Measurements from ENCODE around the gene BMP6. TPM values are rescaled to one million over a fixed set of nuclear protein-coding genes. Genes with fewer than 3 reads are reported as not detected.
A peak's percentile ranks its signal among the peaks of the same experiment; 100 is the strongest.

BMP6 gene
- total RNA-seq, 1 experiment from 2014 or later, result 1.6 TPM

- Histone ChIP-seq H3K27me3 (ENCODE audit: insufficient read depth, low read length) (no peaks in the 10 kb centered on the region), H4K20me1 (ENCODE audit: insufficient read depth) (no peaks in the 10 kb centered on the region), H3K4me3 (replicated peaks in 1 of 2; ENCODE audit: low read depth in 1 of 2, low read length in 2 of 2) (no peak overlapping the region), H3K9me2 (ENCODE audit: insufficient read depth) (no peaks in the 10 kb centered on the region), H3K36me3 (ENCODE audit: control insufficient read depth in 1 of 2, insufficient read depth in 2 of 2, low read length in 2 of 2) (peaks cover 51 to 57% of the 10 kb centered on the region in 2 experiments), H3K4me1 (ENCODE audit: control insufficient read depth in 1 of 2, insufficient read depth in 2 of 2, low read length in 2 of 2) (no peaks in the 10 kb centered on the region), H2AFZ (ENCODE audit: low read depth, low read length, poor library complexity, severe bottlenecking) (no peak overlapping the region), H3K27ac (ENCODE audit: low read depth, low read length) (no peak overlapping the region), H3K9ac (ENCODE audit: low read length) (no peak overlapping the region), H3K4me2 (ENCODE audit: low read length) (no peak overlapping the region), H3K79me2 (ENCODE audit: insufficient read depth, low read length) (0 out of 2 replicates have a peak, but pooled peaks cover 4% of the 10 kb centered on the region), H3K9me3 (ENCODE audit: control insufficient read depth in 1 of 2, insufficient read depth in 1 of 2, low read depth in 1 of 2, low read length in 2 of 2) (no peaks in the 10 kb centered on the region)
- ChIA-PET POLR2A (no interaction called here), RAD21 (ENCODE audit: low non-redundant PET in 1 of 2, low total read pairs in 2 of 2, uncharacterized antibody in 2 of 2, unreplicated experiment in 2 of 2) (no interaction called here), CTCF (no interaction called here)
- ATAC-seq (no peak), DNase-seq (ENCODE audit: low read depth, low spot score) (no peak)
- BruUV-seq (replicated peaks), result TSS peak; percentile 43
- TF ChIP-seq CEBPB (IDR thresholded peaks at IDR 0.05; ENCODE audit: low read depth) (no peak), TCF7L2 (IDR thresholded peaks at IDR 0.05; ENCODE audit: borderline replicate concordance, extremely low read depth, insufficient read depth, insufficient read length) (no peak), EGR1 (IDR thresholded peaks at IDR 0.05; ENCODE audit: low read depth) (no peak), ZFX (IDR thresholded peaks at IDR 0.05) (no peak), ZNF274 (IDR thresholded peaks at IDR 0.05; ENCODE audit: low read depth, low read length) (no peak), ZBTB33 (IDR thresholded peaks at IDR 0.05; ENCODE audit: extremely low read depth, insufficient replicate concordance, low read length) (no peak), CBX3 (IDR thresholded peaks at IDR 0.05; ENCODE audit: low read depth) (no peak), ELF1 (IDR thresholded peaks at IDR 0.05; ENCODE audit: borderline replicate concordance, low read depth) (no peak), POLR2AphosphoS5 (IDR thresholded peaks at IDR 0.05; ENCODE audit: low read depth, low read length) (no peak), SIN3A (IDR thresholded peaks at IDR 0.05; ENCODE audit: low read depth) (no peak), EZH2phosphoT487 (IDR thresholded peaks at IDR 0.05; ENCODE audit: borderline replicate concordance) (no peak), YY1 (IDR thresholded peaks at IDR 0.05; ENCODE audit: extremely low read depth, insufficient replicate concordance, low read depth, low read length) (no peak), SP1 (IDR thresholded peaks at IDR 0.05; ENCODE audit: low read depth) (no peak), FOSL1 (IDR thresholded peaks at IDR 0.05; ENCODE audit: low read depth) (no peak), SRF (IDR thresholded peaks at IDR 0.05; ENCODE audit: low read depth) (no peak), JUND (IDR thresholded peaks at IDR 0.05) (no peak), POLR2A (IDR thresholded peaks at IDR 0.05; ENCODE audit: borderline replicate concordance, extremely low read depth, insufficient read depth, insufficient read length) (no peak), EZH2 (IDR thresholded peaks at IDR 0.05) (no peak), MAX (IDR thresholded peaks at IDR 0.05) (no peak), REST (IDR thresholded peaks at IDR 0.05; ENCODE audit: low read depth) (no peak)
- intact Hi-C loops (cut with micrococcal nuclease), result no loop called here
Measured at GRCh38 chr6:7882505-7883257, 156.8 kb downstream of the BMP6 start.

Data from HCT116 (cell line).